ENCODE data around the gene GMCL2.

GMCL2 gene

DNA sequence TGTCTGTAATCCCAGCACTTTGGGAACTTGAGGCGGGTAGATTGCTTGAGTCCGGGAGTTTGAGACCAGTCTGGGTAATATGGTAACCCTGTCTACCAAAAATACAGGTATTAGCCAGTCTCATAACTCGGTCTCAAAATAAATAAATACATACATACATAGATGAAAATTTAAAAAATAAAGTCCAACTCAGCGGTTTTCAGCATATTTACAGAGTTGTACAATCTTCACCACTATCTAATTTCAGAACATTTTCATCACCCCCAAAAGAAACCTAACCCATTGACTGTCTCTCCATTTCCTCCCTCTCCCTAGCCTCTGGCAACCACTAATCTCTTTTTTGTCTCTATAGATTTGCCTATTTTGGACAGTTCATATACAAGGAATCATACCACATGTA is 45.6 kb downstream of the GMCL2 start:
- TF ChIP-seq, protein P1, sequence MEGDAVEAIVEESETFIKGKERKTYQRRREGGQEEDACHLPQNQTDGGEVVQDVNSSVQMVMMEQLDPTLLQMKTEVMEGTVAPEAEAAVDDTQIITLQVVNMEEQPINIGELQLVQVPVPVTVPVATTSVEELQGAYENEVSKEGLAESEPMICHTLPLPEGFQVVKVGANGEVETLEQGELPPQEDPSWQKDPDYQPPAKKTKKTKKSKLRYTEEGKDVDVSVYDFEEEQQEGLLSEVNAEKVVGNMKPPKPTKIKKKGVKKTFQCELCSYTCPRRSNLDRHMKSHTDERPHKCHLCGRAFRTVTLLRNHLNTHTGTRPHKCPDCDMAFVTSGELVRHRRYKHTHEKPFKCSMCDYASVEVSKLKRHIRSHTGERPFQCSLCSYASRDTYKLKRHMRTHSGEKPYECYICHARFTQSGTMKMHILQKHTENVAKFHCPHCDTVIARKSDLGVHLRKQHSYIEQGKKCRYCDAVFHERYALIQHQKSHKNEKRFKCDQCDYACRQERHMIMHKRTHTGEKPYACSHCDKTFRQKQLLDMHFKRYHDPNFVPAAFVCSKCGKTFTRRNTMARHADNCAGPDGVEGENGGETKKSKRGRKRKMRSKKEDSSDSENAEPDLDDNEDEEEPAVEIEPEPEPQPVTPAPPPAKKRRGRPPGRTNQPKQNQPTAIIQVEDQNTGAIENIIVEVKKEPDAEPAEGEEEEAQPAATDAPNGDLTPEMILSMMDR (IDR thresholded peaks at IDR 0.05; ENCODE audit: extremely low read depth, insufficient read depth, missing control alignments), result no peak
- no peak for DNase-seq (ENCODE audit: low spot score)
- in situ Hi-C loops (cut with MboI; ENCODE audit: low pct_unique_long_range_greater_than_20kb, low sequenced_read_pairs, unreplicated experiment), result no loop called here

DNA sequence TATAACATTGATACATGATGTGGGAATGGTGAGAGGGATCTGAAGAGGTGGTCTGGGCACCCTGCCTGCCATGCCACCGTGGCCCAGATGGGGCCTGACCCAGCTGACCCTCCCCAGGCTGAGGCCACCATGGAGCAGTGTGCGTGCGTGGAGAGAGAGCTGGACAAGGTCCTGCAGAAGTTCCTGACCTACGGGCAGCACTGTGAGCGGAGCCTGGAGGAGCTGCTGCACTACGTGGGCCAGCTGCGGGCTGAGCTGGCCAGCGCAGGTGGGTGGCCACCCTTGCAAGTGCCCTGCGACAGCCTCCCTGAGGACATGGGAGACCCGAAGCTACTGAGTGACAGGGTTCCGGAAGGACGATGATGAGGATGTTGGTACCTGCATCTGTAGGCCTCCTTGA is 49.2 kb downstream of the GMCL2 start:
- no peak for DNase-seq (ENCODE audit: low spot score)
- in situ Hi-C loops (cut with MboI; ENCODE audit: low pct_unique_long_range_greater_than_20kb, low sequenced_read_pairs, unreplicated experiment), result no loop called here

DNA sequence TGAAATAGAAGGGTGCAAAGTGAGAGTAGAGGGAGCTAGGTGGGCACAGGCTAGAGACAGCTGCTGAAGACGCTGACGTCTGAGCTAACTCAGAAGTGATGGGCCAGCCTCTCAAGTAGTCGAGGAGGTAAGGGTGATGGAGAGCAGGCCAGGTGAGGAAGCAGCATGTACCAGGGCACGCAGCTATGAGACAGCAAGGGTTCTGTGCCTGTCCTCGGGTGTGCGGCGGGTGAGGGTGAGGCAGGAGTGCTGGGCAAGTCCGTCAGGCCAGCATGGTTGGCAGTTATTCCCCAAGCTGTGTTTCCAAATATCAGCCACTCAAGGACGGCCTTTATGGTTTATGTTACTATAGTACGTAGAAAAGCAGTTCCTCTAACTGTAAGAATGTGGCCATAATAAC is 50.2 kb downstream of the GMCL2 start:
- TF ChIP-seq, protein P1 (IDR thresholded peaks at IDR 0.05; ENCODE audit: extremely low read depth, insufficient read depth, missing control alignments), result no peak
- in situ Hi-C loops (cut with MboI; ENCODE audit: low pct_unique_long_range_greater_than_20kb, low sequenced_read_pairs, unreplicated experiment), result no loop called here
- DNase-seq (ENCODE audit: low spot score), result no peak

More for the DNA sequence above, 49.2 kb downstream of the GMCL2 start:
- TF ChIP-seq, protein P1 (IDR thresholded peaks at IDR 0.05; ENCODE audit: extremely low read depth, insufficient read depth, missing control alignments), result no peak

Data from GM13977 (cell line).